Neuronal stem cell (in vitro differentiated cells): ENCODE measurements around the gene FHDC1.

Source experiments
- DNase-seq: peaks from one replicate; pipeline ENCODE4 v3.0.0-alpha.2; 2013; ENCODE audit warnings: low spot score
- H2AFZ ChIP-seq: one replicate; pipeline ENCODE4 v1.6.1; 2013; ENCODE audit warnings: mild to moderate bottlenecking, low read length, inconsistent platforms
- H2AK5ac ChIP-seq: 2 replicates; pipeline ENCODE4 v1.6.1; 2013; ENCODE audit warnings: low read depth, mild to moderate bottlenecking, inconsistent platforms, low read length, moderate library complexity, mixed read lengths
- H2BK120ac ChIP-seq: 2 replicates; pipeline ENCODE4 v1.6.1; 2013; ENCODE audit warnings: low read depth, mild to moderate bottlenecking, inconsistent platforms, low read length, moderate library complexity, mixed read lengths
- H2BK12ac ChIP-seq: one replicate; pipeline ENCODE4 v1.6.1; 2013; ENCODE audit warnings: low read length, inconsistent platforms
- H2BK15ac ChIP-seq: 2 replicates; pipeline ENCODE4 v1.6.1; 2013; ENCODE audit warnings: mild to moderate bottlenecking, low read length, inconsistent platforms, mixed read lengths
- H2BK5ac ChIP-seq: one replicate; pipeline ENCODE4 v1.6.1; 2013; ENCODE audit warnings: inconsistent platforms, mild to moderate bottlenecking, low read length, moderate library complexity
- H3K14ac ChIP-seq: one replicate; pipeline ENCODE4 v1.6.1; 2013; ENCODE audit warnings: low read length, inconsistent platforms
- H3K18ac ChIP-seq: 2 replicates; pipeline ENCODE4 v1.6.1; 2013; ENCODE audit warnings: low read length, inconsistent platforms
- H3K23ac ChIP-seq: 2 replicates; pipeline ENCODE4 v1.6.1; 2013; ENCODE audit warnings: low read depth, mild to moderate bottlenecking, mixed read lengths, low read length, inconsistent platforms; ENCODE audit not compliant: poor library complexity
- H3K27ac ChIP-seq: replicated peaks from 3 replicates; pipeline ENCODE4 v1.5.1; 2013; ENCODE audit warnings: low read length, inconsistent platforms
- H3K27me3 ChIP-seq, 3 experiments: 2 replicates each; pipeline ENCODE4 v1.6.1; 2013; ENCODE audit warnings: low read length in 3 of 3, mild to moderate bottlenecking in 2 of 3, inconsistent platforms in 1 of 3, low read depth in 1 of 3, mixed read lengths in 1 of 3, moderate library complexity in 1 of 3; ENCODE audit not compliant: control insufficient read depth in 3 of 3, insufficient read depth in 3 of 3
- H3K36me3 ChIP-seq, 2 donors: replicated peaks in 1 of 2; 2 replicates each; pipeline ENCODE4 v1.6.1; 2013; ENCODE audit warnings: low read length in 2 of 2; ENCODE audit not compliant: control insufficient read depth in 2 of 2, insufficient read depth in 2 of 2
- H3K4ac ChIP-seq: 2 replicates; pipeline ENCODE4 v1.6.1; 2013; ENCODE audit warnings: inconsistent platforms, mild to moderate bottlenecking, low read length, moderate library complexity
- H3K4me1 ChIP-seq, 2 donors: 1 replicate in 1 of 2; 2 replicates in 1 of 2; pipeline ENCODE4 v1.6.1; 2013; ENCODE audit warnings: low read length in 2 of 2, low read depth in 1 of 2; ENCODE audit not compliant: control insufficient read depth in 2 of 2, insufficient read depth in 1 of 2
- H3K4me2 ChIP-seq: one replicate; pipeline ENCODE4 v1.6.1; 2013; ENCODE audit warnings: mild to moderate bottlenecking, low read length, inconsistent platforms; ENCODE audit not compliant: insufficient read depth, poor library complexity, severe bottlenecking
- H3K4me3 ChIP-seq, 2 donors: 2 replicates each; pipeline ENCODE4 v1.5.1; 2013; ENCODE audit warnings: low read length in 2 of 2, mild to moderate bottlenecking in 2 of 2, inconsistent platforms in 1 of 2, moderate library complexity in 1 of 2
- H3K79me1 ChIP-seq: one replicate; pipeline ENCODE4 v1.6.1; 2013; ENCODE audit warnings: low read depth, mild to moderate bottlenecking, inconsistent platforms, low read length, moderate library complexity
- H3K9ac ChIP-seq: one replicate; pipeline ENCODE4 v1.6.1; 2013; ENCODE audit warnings: mild to moderate bottlenecking, low read depth, low read length, inconsistent platforms; ENCODE audit not compliant: poor library complexity
- H3K9me3 ChIP-seq, 2 donors: replicated peaks in 1 of 2; 2 replicates each; pipeline versions ENCODE3 to v1.6.1; 2013; ENCODE audit warnings: low read length in 2 of 2, mild to moderate bottlenecking in 2 of 2, inconsistent platforms in 1 of 2, low read depth in 1 of 2, mixed read lengths in 1 of 2, moderate library complexity in 1 of 2; ENCODE audit not compliant: control insufficient read depth in 2 of 2, insufficient read depth in 1 of 2
- H4K8ac ChIP-seq: one replicate; pipeline ENCODE4 v1.6.1; 2013; ENCODE audit warnings: low read depth, mild to moderate bottlenecking, inconsistent platforms, low read length, moderate library complexity
- H4K91ac ChIP-seq: one replicate; pipeline ENCODE4 v1.6.1; 2013; ENCODE audit warnings: low read length, low read depth, mild to moderate bottlenecking, inconsistent platforms; ENCODE audit not compliant: poor library complexity
- WGBS, 2 donors: extraction: QIAGEN DNeasy Blood & Tissue Kit; methylation state at CpG; one replicate each; pipeline ENCODE4 v1.1.7; 2013; ENCODE audit warnings: missing lambda C conversion rate in 2 of 2, mixed read lengths in 1 of 2; ENCODE audit not compliant: insufficient read length in 2 of 2, insufficient replicate concordance in 1 of 2; ENCODE audit errors: extremely low coverage in 2 of 2; 5-methylcytosine and 5-hydroxymethylcytosine counted together

Gene FHDC1

DNA sequence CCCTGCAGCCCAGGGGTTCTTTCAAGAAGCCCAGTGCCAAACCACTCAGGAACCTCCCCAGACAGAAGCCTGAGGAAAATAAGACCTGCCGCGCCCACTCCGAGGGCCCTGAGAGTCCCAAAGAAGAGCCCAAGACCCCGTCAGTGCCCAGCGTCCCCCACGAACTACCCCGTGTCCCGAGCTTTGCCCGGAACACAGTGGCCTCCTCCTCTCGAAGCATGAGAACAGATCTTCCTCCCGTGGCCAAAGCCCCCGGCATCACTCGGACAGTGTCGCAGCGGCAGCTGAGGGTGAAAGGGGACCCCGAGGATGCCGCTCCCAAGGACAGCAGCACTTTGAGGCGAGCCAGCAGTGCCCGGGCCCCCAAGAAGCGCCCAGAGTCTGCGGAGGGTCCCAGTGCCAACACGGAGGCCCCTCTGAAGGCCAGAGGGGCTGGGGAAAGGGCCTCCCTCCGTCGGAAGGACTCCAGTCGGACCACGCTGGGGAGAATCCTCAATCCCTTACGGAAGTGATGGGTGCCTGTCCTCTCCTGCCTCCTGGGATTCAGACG is 40.2 kb downstream of the FHDC1 start:
- Histone ChIP-seq H3K14ac (no peak overlapping the region), H3K36me3 (no peaks in the 10 kb centered on the region), H3K27me3 (no peaks in the 10 kb centered on the region), H3K4me1 (peaks cover 0 to 8% of the 10 kb centered on the region in 2 donors), H3K23ac (no peak overlapping the region), H2BK5ac (no peak overlapping the region), H4K8ac (no peak overlapping the region), H2BK12ac (no peak overlapping the region), H3K4me3 (no peak overlapping the region), H3K79me1 (no peaks in the 10 kb centered on the region), H2AFZ (no peak overlapping the region), H3K4ac (no peak overlapping the region), H3K4me2 (no peak overlapping the region), H2BK15ac (peak overlapping the region; percentile 22), H2AK5ac (no peak overlapping the region), H3K18ac (peak overlapping the region; percentile 58), H3K27ac (no peak overlapping the region), H2BK120ac (peak overlapping the region; percentile 11), H4K91ac (no peak overlapping the region), H3K9me3 (no peaks in the 10 kb centered on the region), H3K9ac (no peak overlapping the region)
- no CpG with 5 or more reads among the region's 28 CpGs for WGBS, 2 donors
- no peak for DNase-seq

DNA sequence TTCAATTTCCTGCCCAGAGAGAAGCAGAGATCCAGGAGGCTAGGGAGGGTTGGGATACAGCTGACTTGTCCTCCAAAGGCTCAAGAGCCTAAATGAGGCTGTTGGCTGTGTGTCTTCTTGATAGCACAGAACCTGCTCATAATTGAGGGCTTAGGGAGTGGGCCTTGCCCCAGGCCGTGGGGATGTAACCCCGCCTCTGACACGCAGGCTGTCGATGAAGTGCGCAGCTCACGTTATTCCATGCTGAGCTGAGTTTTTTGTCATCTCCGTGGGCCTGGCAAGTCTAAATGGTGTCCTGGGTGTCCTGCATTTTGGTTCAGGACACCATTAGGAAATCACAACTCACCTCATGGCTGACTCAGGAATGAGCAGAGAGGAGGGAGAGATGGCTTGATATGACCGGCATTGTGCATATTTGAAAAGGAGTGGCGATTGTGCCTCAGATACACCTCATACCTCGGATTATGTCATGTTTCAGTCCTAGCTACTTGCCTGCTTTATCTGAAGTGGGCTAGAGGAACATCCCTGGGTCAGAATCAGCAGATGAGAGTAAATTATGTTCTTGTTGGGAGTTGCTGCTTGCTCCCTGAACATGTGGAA is 43.7 kb downstream of the FHDC1 start:
- DNase-seq: no peak
- Histone ChIP-seq H3K23ac (no peak overlapping the region), H2AFZ (no peak overlapping the region), H3K27ac (no peak overlapping the region), H3K9me3 (no peaks in the 10 kb centered on the region), H2BK15ac (no peak overlapping the region), H2BK120ac (no peak overlapping the region), H3K4me3 (no peak overlapping the region), H4K91ac (no peak overlapping the region), H3K4ac (no peak overlapping the region), H3K79me1 (no peaks in the 10 kb centered on the region), H3K4me2 (no peak overlapping the region), H4K8ac (peak overlapping the region; percentile 29), H3K14ac (no peak overlapping the region), H3K36me3 (no peaks in the 10 kb centered on the region), H3K27me3 (peaks cover 0 to 6% (median 0%) of the 10 kb centered on the region in 3 experiments), H3K4me1 (peaks cover 6 to 16% of the 10 kb centered on the region in 2 donors), H2BK12ac (no peak overlapping the region), H2AK5ac (no peak overlapping the region), H2BK5ac (no peak overlapping the region), H3K18ac (peak overlapping the region; percentile 56), H3K9ac (no peak overlapping the region)
- no CpG with 5 or more reads among the region's 10 CpGs for WGBS, 2 donors

DNA sequence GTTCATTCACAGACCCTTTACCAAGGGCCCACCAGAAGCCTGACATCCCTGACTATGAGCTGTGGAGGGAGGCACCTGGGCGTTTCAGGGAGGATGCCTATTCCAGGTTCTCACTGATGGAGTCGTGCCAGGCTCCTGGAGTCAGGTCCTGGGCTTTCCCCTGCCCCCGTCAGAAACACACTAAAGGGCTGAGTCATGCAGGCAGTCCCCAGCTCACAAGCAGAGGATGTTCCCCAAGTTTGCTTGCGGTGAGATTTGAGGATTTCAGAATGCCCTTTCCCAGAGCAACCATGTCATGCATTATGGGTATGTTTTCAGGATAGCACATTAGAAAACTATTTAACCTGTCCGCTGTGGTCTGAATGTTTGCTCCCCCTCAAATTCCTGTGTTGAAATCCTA is 45.2 kb downstream of the FHDC1 start:
- no CpG with 5 or more reads among the region's 5 CpGs for WGBS, 2 donors
- H3K4me2 ChIP-seq: no peak overlapping the region
- H3K27me3 ChIP-seq: peaks cover 0 to 6% (median 0%) of the 10 kb centered on the region in 3 experiments
- H3K23ac ChIP-seq: no peak overlapping the region
- H2BK15ac ChIP-seq: no peak overlapping the region
- no peaks in the 10 kb centered on the region for H3K9me3 ChIP-seq
- peaks cover 6 to 16% of the 10 kb centered on the region in 2 donors for H3K4me1 ChIP-seq
- no peaks in the 10 kb centered on the region for H3K79me1 ChIP-seq
- H2BK120ac ChIP-seq: no peak overlapping the region
- no peak overlapping the region for H3K14ac ChIP-seq
- H3K36me3 ChIP-seq: no peaks in the 10 kb centered on the region
- H4K91ac ChIP-seq: no peak overlapping the region
- no peak overlapping the region for H3K27ac ChIP-seq
- no peak overlapping the region for H3K9ac ChIP-seq
- H2AK5ac ChIP-seq: no peak overlapping the region
- H2BK5ac ChIP-seq: no peak overlapping the region
- no peak overlapping the region for H2AFZ ChIP-seq
- H3K18ac ChIP-seq: peak overlapping the region; percentile 57
- H4K8ac ChIP-seq: no peak overlapping the region
- H3K4ac ChIP-seq: no peak overlapping the region
- DNase-seq: no peak
- H3K4me3 ChIP-seq: no peak overlapping the region
- no peak overlapping the region for H2BK12ac ChIP-seq

DNA sequence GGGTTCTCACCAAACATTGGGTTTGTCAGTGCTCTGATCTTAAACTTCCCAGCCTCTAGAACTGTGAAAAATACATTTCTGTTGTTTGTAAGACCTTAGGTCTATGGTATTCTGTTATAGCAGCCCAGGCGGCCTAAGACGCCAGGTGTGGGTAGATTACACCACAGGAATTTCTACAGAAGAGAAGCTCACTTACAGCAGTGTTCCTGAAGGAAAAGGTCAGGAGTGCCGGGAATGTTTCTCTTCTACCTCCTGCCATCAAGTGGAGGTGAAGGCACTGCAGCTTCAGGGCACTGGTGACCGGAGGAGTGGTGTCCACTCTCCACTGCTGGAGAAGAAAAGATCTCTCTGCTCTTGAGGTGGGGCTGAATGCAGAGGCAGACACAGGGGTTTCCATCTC is 45.7 kb downstream of the FHDC1 start:
- Histone ChIP-seq H4K91ac (no peak overlapping the region), H2BK120ac (no peak overlapping the region), H3K4ac (no peak overlapping the region), H3K18ac (no peak overlapping the region), H3K79me1 (no peaks in the 10 kb centered on the region), H2BK12ac (no peak overlapping the region), H2AK5ac (no peak overlapping the region), H2BK15ac (no peak overlapping the region), H3K27me3 (peaks cover 0 to 6% (median 0%) of the 10 kb centered on the region in 3 experiments), H2AFZ (no peak overlapping the region), H3K4me2 (no peak overlapping the region), H3K4me1 (peaks cover 6 to 14% of the 10 kb centered on the region in 2 donors), H3K14ac (no peak overlapping the region), H3K9me3 (no peaks in the 10 kb centered on the region), H3K36me3 (no peaks in the 10 kb centered on the region), H2BK5ac (no peak overlapping the region), H3K4me3 (no peak overlapping the region), H3K9ac (no peak overlapping the region), H3K23ac (no peak overlapping the region), H3K27ac (no peak overlapping the region), H4K8ac (no peak overlapping the region)
- no peak for DNase-seq
- no CpG with 5 or more reads among the region's 4 CpGs for WGBS, 2 donors
